ENCODE measurements around the gene TTC23.

TTC23 gene

GRCh38 chr15:99134317-99134821, 115.0 kb downstream of the TTC23 start:
- no peak for DNase-seq

GRCh38 chr15:99132634-99133287, 116.6 kb downstream of the TTC23 start:
- no peak for DNase-seq

GRCh38 chr15:99132122-99132521, 117.3 kb downstream of the TTC23 start:
- no peak for DNase-seq

- DNase-seq, result no peak
These were observed 117.8 kb downstream of the TTC23 start for GRCh38 chr15:99131441-99132023.

GRCh38 chr15:99130765-99131440, 118.5 kb downstream of the TTC23 start:
- DNase-seq, result no peak

GRCh38 chr15:99130314-99130713, 119.1 kb downstream of the TTC23 start:
- DNase-seq, result no peak

GRCh38 chr15:99129644-99130043, 119.7 kb downstream of the TTC23 start:
- DNase-seq, result no peak

- no peak for DNase-seq
These were observed 121.0 kb downstream of the TTC23 start for GRCh38 chr15:99128411-99128810.

- no peak for DNase-seq
These were observed 121.6 kb downstream of the TTC23 start for GRCh38 chr15:99127773-99128172.

GRCh38 chr15:99126930-99127329, 122.5 kb downstream of the TTC23 start:
- DNase-seq, result no peak

GRCh38 chr15:99126131-99126588, 123.2 kb downstream of the TTC23 start:
- no peak for DNase-seq

GRCh38 chr15:99125061-99125891, 124.1 kb downstream of the TTC23 start:
- DNase-seq, result no peak

GRCh38 chr15:99124641-99125040, 124.7 kb downstream of the TTC23 start:
- no peak for DNase-seq

- no peak for DNase-seq
These were observed 125.5 kb downstream of the TTC23 start for GRCh38 chr15:99123713-99124451.

- no peak for DNase-seq
These were observed 126.3 kb downstream of the TTC23 start for GRCh38 chr15:99122831-99123712.

GRCh38 chr15:99121691-99122410, 127.5 kb downstream of the TTC23 start:
- DNase-seq, result no peak

- DNase-seq, result no peak
These were observed 128.2 kb downstream of the TTC23 start for GRCh38 chr15:99121207-99121606.

GRCh38 chr15:99120050-99120777, 129.2 kb downstream of the TTC23 start:
- no peak for DNase-seq

GRCh38 chr15:99118801-99119546, 130.4 kb downstream of the TTC23 start:
- DNase-seq, result no peak
